Smooth muscle cell (in vitro differentiated cells): ENCODE results near the gene NAA60. TPM values are rescaled to one million over a fixed set of nuclear protein-coding genes. Genes with fewer than 3 reads are reported as not detected.

Experiments used
- DNase-seq: peaks from one replicate; lab custom pipeline; 2025; ENCODE audit not compliant: unreplicated experiment; lab: John Stamatoyannopoulos, UW
- H2AFZ ChIP-seq: fragments of 200-600 bp; sonication (generic); 2 replicates; pipeline ENCODE4 v1.6.0; 2016; ENCODE audit warnings: antibody characterized with exemption, low read depth, mild to moderate bottlenecking
- H3F3A ChIP-seq: fragments of 200-600 bp; sonication (generic); 2 replicates; pipeline ENCODE4 v1.6.0; 2017; ENCODE audit warnings: antibody characterized with exemption, low read depth
- H3K27ac ChIP-seq: fragments of 200-600 bp; sonication (generic); 2 replicates; pipeline ENCODE4 v1.5.1; 2016; ENCODE audit warnings: low read depth, mild to moderate bottlenecking
- H3K27me3 ChIP-seq: fragments of 200-600 bp; sonication (generic); 2 replicates; pipeline ENCODE4 v1.6.1; 2016; ENCODE audit warnings: low read depth, mild to moderate bottlenecking
- H3K36me3 ChIP-seq: fragments of 200-600 bp; sonication (generic); 2 replicates; pipeline ENCODE4 v1.5.1; 2016; ENCODE audit warnings: low read depth
- H3K4me1 ChIP-seq: fragments of 200-600 bp; sonication (generic); 2 replicates; pipeline ENCODE4 v1.5.1; 2016; ENCODE audit warnings: low read depth
- H3K4me2 ChIP-seq: fragments of 200-600 bp; sonication (generic); 2 replicates; pipeline ENCODE4 v1.6.0; 2016; ENCODE audit warnings: mild to moderate bottlenecking
- H3K4me3 ChIP-seq: fragments of 200-600 bp; sonication (generic); 2 replicates; pipeline ENCODE4 v1.5.1; 2016; ENCODE audit warnings: mild to moderate bottlenecking
- H3K79me2 ChIP-seq: fragments of 200-600 bp; sonication (generic); 2 replicates; pipeline ENCODE4 v1.6.0; 2016; ENCODE audit warnings: low read depth, mild to moderate bottlenecking
- H3K9ac ChIP-seq: fragments of 200-600 bp; sonication (generic); 2 replicates; pipeline ENCODE4 v1.6.0; 2016; ENCODE audit warnings: low read depth
- H3K9me3 ChIP-seq: fragments of 200-600 bp; sonication (generic); replicated peaks from 2 replicates; pipeline ENCODE4 v1.5.1; 2016; ENCODE audit warnings: low read depth
- H4K20me1 ChIP-seq: fragments of 200-600 bp; sonication (generic); 2 replicates; pipeline ENCODE4 v1.6.0; 2016; ENCODE audit warnings: low read depth
- WGBS: methylation state at CpG from one replicate; pipeline ENCODE4 v1.1.7; 2016; ENCODE audit warnings: low lambda C conversion rate; 5-methylcytosine and 5-hydroxymethylcytosine counted together
- polyA plus RNA-seq: library from polyadenylated mRNA; unstranded; fragments of >200 nt; fragmentation: Nextera tagmentation; extraction: Ambion mirVana; gene quantifications from 2 replicates; pipeline ENCODE4 v1.2.1, GENCODE V29; 2016
- total RNA-seq: library from RNA; depleted of rRNA; stranded (reverse); fragments of >200 nt; gene quantifications from 2 replicates; pipeline ENCODE4 v1.2.3, GENCODE V29; 2014
- TF ChIP-seq, protein P1 (sequence below): fragments of 200-600 bp; sonication (generic); IDR thresholded peaks from 2 replicates; pipeline ENCODE4 v1.5.1; 2017; ENCODE audit warnings: borderline replicate concordance, mild to moderate bottlenecking, antibody characterized with exemption; ENCODE audit not compliant: insufficient read depth, poor library complexity, severe bottlenecking

Gene NAA60
- total RNA-seq (23.6 and 42.6 TPM in 2 replicates), polyA plus RNA-seq (54.1 and 59.2 TPM in 2 replicates)

- Histone ChIP-seq H2AFZ (peak within 1 kb of the TSS; percentile 40), H3K79me2 (peaks cover 48% of the 10 kb centered on the region)
- DNase-seq, result peak; percentile 26
Measured at GRCh38 chr16:3443108-3444031, at the start of gene NAA60, which contains the start of gene ZNF597. NAA60 (plus strand) TSS chr16:3443680; CDS start chr16:3476228, 32,548 bp downstream. ZNF597 (minus strand) TSS chr16:3443504; CDS start chr16:3443153, 351 bp downstream.

DNA sequence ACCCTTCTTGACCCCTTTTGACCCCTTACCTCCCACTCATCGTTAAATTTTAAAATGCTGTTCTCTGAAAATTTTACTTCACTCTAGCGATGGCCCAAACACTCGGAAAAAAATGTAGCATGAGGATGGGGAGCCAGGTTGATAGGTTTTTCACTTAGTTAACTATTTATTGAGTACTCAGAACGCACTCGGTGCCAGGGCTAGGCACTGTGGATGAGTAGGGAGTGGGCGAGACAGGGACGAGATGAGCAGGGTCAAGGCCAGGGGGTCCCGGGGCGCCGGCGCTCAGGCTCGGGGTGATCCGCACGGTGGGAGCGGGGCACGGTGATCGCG, 43.1 kb upstream of the NAA60 start:
- Histone ChIP-seq H3K27me3 (no peaks in the 10 kb centered on the region), H3K9me3 (peaks cover 15% of the 10 kb centered on the region), H2AFZ (peak overlapping the region; percentile 86), H3K27ac (peak overlapping the region; percentile 54), H3K4me1 (peaks cover 11% of the 10 kb centered on the region), H3F3A (no peaks in the 10 kb centered on the region), H3K4me3 (peak overlapping the region; percentile 79), H4K20me1 (no peaks in the 10 kb centered on the region), H3K79me2 (peaks cover 53% of the 10 kb centered on the region), H3K4me2 (peak overlapping the region; percentile 90), H3K9ac (peak overlapping the region; percentile 85), H3K36me3 (peaks cover 39% of the 10 kb centered on the region)
- TF ChIP-seq, protein P1, sequence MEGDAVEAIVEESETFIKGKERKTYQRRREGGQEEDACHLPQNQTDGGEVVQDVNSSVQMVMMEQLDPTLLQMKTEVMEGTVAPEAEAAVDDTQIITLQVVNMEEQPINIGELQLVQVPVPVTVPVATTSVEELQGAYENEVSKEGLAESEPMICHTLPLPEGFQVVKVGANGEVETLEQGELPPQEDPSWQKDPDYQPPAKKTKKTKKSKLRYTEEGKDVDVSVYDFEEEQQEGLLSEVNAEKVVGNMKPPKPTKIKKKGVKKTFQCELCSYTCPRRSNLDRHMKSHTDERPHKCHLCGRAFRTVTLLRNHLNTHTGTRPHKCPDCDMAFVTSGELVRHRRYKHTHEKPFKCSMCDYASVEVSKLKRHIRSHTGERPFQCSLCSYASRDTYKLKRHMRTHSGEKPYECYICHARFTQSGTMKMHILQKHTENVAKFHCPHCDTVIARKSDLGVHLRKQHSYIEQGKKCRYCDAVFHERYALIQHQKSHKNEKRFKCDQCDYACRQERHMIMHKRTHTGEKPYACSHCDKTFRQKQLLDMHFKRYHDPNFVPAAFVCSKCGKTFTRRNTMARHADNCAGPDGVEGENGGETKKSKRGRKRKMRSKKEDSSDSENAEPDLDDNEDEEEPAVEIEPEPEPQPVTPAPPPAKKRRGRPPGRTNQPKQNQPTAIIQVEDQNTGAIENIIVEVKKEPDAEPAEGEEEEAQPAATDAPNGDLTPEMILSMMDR, result no peak
- no peak for DNase-seq
- WGBS, result 2% methylated on average over 18 of the region's 18 CpGs

More at GRCh38 chr16:3443108-3444031, at the start of gene NAA60, which contains the start of gene ZNF597:
- peak within 1 kb of the TSS; percentile 76 for H3K4me2 ChIP-seq
- H3K9me3 ChIP-seq, result peaks cover 6% of the 10 kb centered on the region
- H3K36me3 ChIP-seq, result peaks cover 3% of the 10 kb centered on the region
- peak within 1 kb of the TSS; percentile 97 for H3K9ac ChIP-seq
- whole genome bisulfite sequencing, result 37% methylated on average over 61 of the region's 61 CpGs
- H4K20me1 ChIP-seq, result peaks cover 13% of the 10 kb centered on the region
- TF ChIP-seq, protein P1, result no peak
- H3K27ac ChIP-seq, result peak within 1 kb of the TSS; percentile 98
- peak within 1 kb of the TSS; percentile 66 for H3K4me3 ChIP-seq
- peaks cover 7% of the 10 kb centered on the region for H3K4me1 ChIP-seq
- no peaks in the 10 kb centered on the region for H3K27me3 ChIP-seq
- H3F3A ChIP-seq, result no peaks in the 10 kb centered on the region

GRCh38 chr16:3400779-3401688, 42.4 kb upstream of the NAA60 start, which contains the start of the genes ZNF174 and ZSCAN32:
ZNF174 (plus strand) TSS chr16:3401215; CDS start chr16:3402005, 790 bp downstream.
ZSCAN32 (minus strand) TSS chr16:3401004; CDS start chr16:3397557, 3,447 bp downstream.
- peak within 1 kb of the TSS; percentile 85 for H3K9ac ChIP-seq
- H3K4me2 ChIP-seq, result peak within 1 kb of the TSS; percentile 93
- TF ChIP-seq, protein P1, result no peak
- H3K27ac ChIP-seq, result peak within 1 kb of the TSS; percentile 54
- peak; percentile 87 for DNase-seq
- peaks cover 11% of the 10 kb centered on the region for H3K4me1 ChIP-seq
- H3K9me3 ChIP-seq, result peaks cover 21% of the 10 kb centered on the region
- peaks cover 47% of the 10 kb centered on the region for H3K79me2 ChIP-seq
- H4K20me1 ChIP-seq, result no peaks in the 10 kb centered on the region
- H3K4me3 ChIP-seq, result peak within 1 kb of the TSS; percentile 79
- no peaks in the 10 kb centered on the region for H3K27me3 ChIP-seq
- no peaks in the 10 kb centered on the region for H3F3A ChIP-seq
- peaks cover 39% of the 10 kb centered on the region for H3K36me3 ChIP-seq
- under 1% methylated on average over 82 of the region's 95 CpGs for WGBS
- peak within 1 kb of the TSS; percentile 86 for H2AFZ ChIP-seq
